Mucosa of descending colon (tissue), 3 donors: ENCODE measurements around the gene NCF2. TPM values are rescaled to one million over a fixed set of nuclear protein-coding genes. Genes with fewer than 3 reads are reported as not detected.
A peak's percentile ranks its signal among the peaks of the same experiment; 100 is the strongest.
"Not testable (repeated sequence)": the region's sequence is repeated elsewhere in the genome, so short reads cannot be mapped to it uniquely, and the experiment has no call there.

Experiments
- ATAC-seq: fragments of 200-7000 bp; cut with Tn5 transposase; one replicate; pipeline ENCODE4 v1.9.1; 2020; ENCODE audit warnings: mild to moderate bottlenecking, moderate library complexity
- DNase-seq, 3 donors: peaks; one replicate each; pipeline ENCODE4 v3.0.0-alpha.2; 2020
- H3K36me3 ChIP-seq: fragments of 200-600 bp; one replicate; pipeline ENCODE4 v1.8.0; 2021; ENCODE audit warnings: low read depth, mild to moderate bottlenecking
- H3K4me1 ChIP-seq: fragments of 200-600 bp; one replicate; pipeline ENCODE4 v1.8.0; 2021; ENCODE audit warnings: low read depth, mild to moderate bottlenecking
- H3K4me3 ChIP-seq: fragments of 200-600 bp; one replicate; pipeline ENCODE4 v1.8.0; 2021; ENCODE audit warnings: mild to moderate bottlenecking
- H3K9me3 ChIP-seq: fragments of 200-600 bp; one replicate; pipeline ENCODE4 v1.8.0; 2021; ENCODE audit warnings: mild to moderate bottlenecking
- intact Hi-C, 2 donors: fragments of 100-400 bp; cut with DNase I in 1 of 2; cut with micrococcal nuclease in 1 of 2; formaldehyde crosslinking; loops; one replicate each; pipeline versions ENCODE4 v1.11.0 to v1.11.1; 2022; cut with DNase I, micrococcal nuclease
- total RNA-seq, 3 donors: library from RNA; stranded (reverse); fragmentation: NEBNext Ultra II Directional in 2 of 3; extraction: Animal tissue kit (Norgen Biotek cat#: 25700) in 2 of 3; gene quantifications; one replicate each; pipeline versions ENCODE4 v1.2.1 to v1.2.4, GENCODE V29; 2021 to 2023
- TF ChIP-seq, protein P1 (sequence below): fragments of 200-600 bp; IDR thresholded peaks from one replicate; pipeline ENCODE4 v1.8.0; 2022; ENCODE audit warnings: antibody characterized with exemption, mild to moderate bottlenecking
- donor health status: DM: no; HTN: no; CAD: no; lungs with moderate emphysema.
- donor health status: DM: no; HTN: no; CAD: no.
- donor health status: DM: no; HTN: yes; CAD: no.

Gene NCF2
- total RNA-seq, 3 donors from 2014 or later, result 2.0 to 8.9 (median 8.3) TPM

DNA sequence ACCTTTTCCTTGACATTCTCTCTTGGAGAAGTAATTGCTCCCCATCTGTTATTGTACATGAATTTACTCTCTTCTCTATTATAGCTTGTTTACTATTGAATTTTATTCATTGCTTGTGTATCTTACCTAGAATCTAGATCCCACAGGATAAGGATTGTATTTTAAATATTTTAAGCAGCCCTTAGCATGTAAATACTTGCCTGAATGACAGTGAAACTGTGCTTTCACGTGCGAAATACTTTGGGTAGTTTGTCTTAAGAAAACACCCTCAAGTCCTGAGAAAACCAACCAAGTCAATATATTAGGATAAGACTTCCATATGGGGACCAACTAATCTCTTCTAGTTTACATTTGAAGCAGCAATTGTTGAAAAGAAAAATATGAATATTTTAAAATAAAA, 30.1 kb upstream of the NCF2 start:
- intact Hi-C loops, result no loop called here
- TF ChIP-seq, protein P1, sequence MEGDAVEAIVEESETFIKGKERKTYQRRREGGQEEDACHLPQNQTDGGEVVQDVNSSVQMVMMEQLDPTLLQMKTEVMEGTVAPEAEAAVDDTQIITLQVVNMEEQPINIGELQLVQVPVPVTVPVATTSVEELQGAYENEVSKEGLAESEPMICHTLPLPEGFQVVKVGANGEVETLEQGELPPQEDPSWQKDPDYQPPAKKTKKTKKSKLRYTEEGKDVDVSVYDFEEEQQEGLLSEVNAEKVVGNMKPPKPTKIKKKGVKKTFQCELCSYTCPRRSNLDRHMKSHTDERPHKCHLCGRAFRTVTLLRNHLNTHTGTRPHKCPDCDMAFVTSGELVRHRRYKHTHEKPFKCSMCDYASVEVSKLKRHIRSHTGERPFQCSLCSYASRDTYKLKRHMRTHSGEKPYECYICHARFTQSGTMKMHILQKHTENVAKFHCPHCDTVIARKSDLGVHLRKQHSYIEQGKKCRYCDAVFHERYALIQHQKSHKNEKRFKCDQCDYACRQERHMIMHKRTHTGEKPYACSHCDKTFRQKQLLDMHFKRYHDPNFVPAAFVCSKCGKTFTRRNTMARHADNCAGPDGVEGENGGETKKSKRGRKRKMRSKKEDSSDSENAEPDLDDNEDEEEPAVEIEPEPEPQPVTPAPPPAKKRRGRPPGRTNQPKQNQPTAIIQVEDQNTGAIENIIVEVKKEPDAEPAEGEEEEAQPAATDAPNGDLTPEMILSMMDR, result no peak
- H3K4me3 ChIP-seq, result no peak overlapping the region
- no peak for DNase-seq
- no peaks in the 10 kb centered on the region for H3K4me1 ChIP-seq
- no peak for ATAC-seq
- no peaks in the 10 kb centered on the region for H3K9me3 ChIP-seq
- H3K36me3 ChIP-seq, result no peaks in the 10 kb centered on the region

DNA sequence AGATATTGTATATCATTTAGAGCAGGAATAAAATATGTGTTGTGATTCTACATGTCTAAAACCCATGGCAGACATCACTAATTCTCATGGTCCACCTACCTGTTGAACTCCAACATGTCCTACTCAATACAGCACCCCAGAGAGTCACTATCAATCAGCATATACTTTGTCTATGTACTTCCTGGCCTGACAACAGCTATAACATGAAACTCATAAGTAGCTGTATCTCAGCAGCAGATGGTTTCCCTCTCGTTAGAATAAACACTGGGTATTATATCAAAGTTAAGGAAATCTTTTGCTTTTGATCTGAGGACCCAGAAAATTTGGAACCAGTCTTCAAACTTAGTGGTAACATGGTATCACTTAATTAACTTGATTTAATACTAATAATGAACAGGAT, 29.5 kb upstream of the NCF2 start:
- Histone ChIP-seq H3K4me3 (no peak overlapping the region), H3K4me1 (no peaks in the 10 kb centered on the region), H3K36me3 (no peaks in the 10 kb centered on the region), H3K9me3 (no peaks in the 10 kb centered on the region)
- ATAC-seq (peak; percentile 37), DNase-seq (no peak)
- intact Hi-C loops, result no loop called here
- TF ChIP-seq, protein P1, result no peak

DNA sequence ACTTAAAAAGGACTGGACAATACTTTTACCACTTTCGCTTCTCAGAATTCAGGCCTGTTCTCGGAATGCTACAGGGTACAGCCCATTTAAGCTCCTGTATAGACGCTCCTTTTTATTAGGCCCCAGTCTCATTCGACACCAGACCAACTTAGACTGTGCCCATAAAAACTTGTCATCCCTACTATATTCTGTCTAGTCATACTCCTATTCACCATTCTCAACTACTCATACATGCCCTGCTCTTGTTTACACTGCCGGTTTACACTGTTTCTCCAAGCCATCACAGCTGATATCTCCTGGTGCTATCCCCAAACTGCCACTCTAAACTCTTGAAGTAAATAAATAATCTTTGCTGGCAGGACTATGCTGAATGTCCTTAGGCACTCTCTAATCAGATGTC, 27.9 kb upstream of the NCF2 start:
- H3K4me1 ChIP-seq, DNase-seq, ATAC-seq, H3K4me3 ChIP-seq, intact Hi-C loops, H3K36me3 ChIP-seq, H3K9me3 ChIP-seq: not testable (repeated sequence)

DNA sequence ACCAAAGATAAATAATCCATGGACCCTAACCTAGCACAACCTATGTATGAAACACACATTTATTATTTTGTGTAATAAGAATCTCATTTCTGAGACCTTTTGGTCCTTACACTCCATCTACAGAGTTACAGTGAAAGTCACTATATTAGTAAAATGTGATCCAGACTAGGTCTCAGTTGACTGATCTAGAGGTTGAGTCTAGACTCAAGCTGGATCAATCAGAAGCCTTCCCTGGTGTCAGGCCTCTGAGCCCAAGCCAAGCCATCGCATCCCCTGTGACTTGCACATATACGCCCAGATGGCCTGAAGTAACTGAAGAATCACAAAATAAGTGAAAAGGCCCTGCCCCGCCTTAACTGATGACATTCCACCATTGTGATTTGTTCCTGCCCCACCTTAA, 22.7 kb upstream of the NCF2 start:
- ATAC-seq, H3K4me1 ChIP-seq, intact Hi-C loops, H3K4me3 ChIP-seq, DNase-seq, H3K9me3 ChIP-seq, H3K36me3 ChIP-seq: not testable (repeated sequence)

DNA sequence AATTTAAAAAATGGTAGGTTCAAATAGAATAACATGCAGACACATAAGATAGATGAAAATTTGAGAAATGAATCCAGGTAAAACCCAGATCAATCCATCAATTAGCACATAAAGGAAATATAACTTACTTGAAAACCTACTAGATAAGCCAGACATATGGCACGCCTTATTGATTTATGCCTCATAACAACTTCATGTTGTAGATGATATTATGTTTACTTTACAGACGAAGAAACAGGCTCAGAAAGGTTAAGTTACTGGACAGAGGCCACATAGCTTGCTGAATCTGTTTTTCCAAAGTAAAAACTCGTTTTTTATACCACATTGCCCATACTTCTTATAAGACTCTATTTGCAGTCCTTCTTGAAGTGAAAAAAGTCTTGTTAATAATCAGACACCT, 22.1 kb upstream of the NCF2 start:
- H3K9me3 ChIP-seq, result no peaks in the 10 kb centered on the region

DNA sequence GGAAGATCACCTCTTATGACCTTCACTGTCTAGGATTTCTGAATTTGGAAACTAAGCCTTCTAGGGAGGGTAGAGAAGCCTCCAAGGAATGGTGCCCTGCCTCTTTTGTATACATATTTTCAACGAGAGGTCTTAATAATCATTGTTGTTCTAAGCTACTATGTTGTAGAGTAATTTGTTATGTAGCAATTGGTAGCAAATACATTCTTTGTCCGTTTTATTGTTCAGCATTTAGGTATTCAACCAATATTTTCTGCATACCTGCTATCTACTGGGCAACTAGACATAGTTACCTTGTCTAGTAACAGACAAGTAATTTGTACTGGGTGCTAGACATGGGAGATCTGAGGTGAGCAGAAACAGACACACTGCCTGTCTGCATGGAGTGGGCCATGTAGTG, 20.8 kb upstream of the NCF2 start:
- TF ChIP-seq, protein P1, result no peak
- Histone ChIP-seq H3K4me3 (no peak overlapping the region), H3K36me3 (no peaks in the 10 kb centered on the region), H3K9me3 (no peaks in the 10 kb centered on the region), H3K4me1 (no peaks in the 10 kb centered on the region)
- DNase-seq, result no peak
- no peak for ATAC-seq
- intact Hi-C loops, result no loop called here

More for the DNA sequence above, 22.1 kb upstream of the NCF2 start:
- Histone ChIP-seq H3K4me3 (no peak overlapping the region), H3K36me3 (no peaks in the 10 kb centered on the region), H3K4me1 (no peaks in the 10 kb centered on the region)
- DNase-seq (no peak), ATAC-seq (peak; percentile 56)
- intact Hi-C loops, result no loop called here
- TF ChIP-seq, protein P1, result no peak

DNA sequence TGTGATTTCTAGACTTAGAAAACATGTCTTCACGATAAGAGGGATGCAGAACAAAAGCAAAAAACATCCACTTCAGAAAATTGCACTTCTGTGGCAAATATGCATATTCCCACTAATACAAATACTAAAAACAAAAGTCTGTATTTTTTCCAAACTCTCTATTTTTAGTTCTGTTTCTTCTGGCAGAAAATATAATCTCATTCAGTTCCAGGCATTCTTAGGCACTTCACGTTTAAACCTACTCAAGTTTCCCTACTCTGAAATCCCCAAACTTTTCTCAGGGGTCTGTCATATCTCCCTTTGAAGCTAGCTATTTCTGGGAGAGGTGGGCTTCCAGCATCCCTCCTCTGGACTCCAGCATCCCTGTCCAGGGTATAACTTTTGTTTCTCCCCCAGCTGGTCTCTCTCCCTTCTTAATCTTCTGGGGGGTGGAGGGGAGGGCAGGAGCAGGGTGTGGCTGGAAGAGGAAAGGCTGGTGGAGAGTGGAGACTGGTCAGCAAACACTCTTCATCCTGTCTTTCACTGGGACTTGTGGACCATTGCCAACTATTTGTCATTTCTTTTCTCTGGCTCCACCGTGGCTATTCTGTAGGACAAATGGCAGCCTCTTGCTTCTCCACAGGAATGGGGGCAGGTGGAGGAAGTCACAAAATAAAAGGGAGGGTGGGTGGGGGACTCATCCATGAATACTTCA, 19.6 kb upstream of the NCF2 start:
- Histone ChIP-seq H3K9me3 (no peaks in the 10 kb centered on the region), H3K4me1 (no peaks in the 10 kb centered on the region), H3K4me3 (no peak overlapping the region), H3K36me3 (no peaks in the 10 kb centered on the region)
- TF ChIP-seq, protein P1, result no peak
- intact Hi-C loops, result no loop called here
- DNase-seq (no peak), ATAC-seq (peak; percentile 27)
